ENCODE results near the gene SMYD3.

Gene SMYD3

GRCh38 chr1:246295340-246295739, 211.7 kb downstream of the SMYD3 start:
- H3K4me3 ChIP-seq: no peak overlapping the region
- no peak overlapping the region for H3K27ac ChIP-seq

- Histone ChIP-seq H3K4me3 (no peak overlapping the region), H3K27ac (no peak overlapping the region)
Observed at GRCh38 chr1:246294263-246294662, 212.8 kb downstream of the SMYD3 start.

GRCh38 chr1:246293366-246294121, 213.5 kb downstream of the SMYD3 start:
- no peak overlapping the region for H3K27ac ChIP-seq
- H3K4me3 ChIP-seq: no peak overlapping the region

GRCh38 chr1:246292571-246292970, 214.5 kb downstream of the SMYD3 start:
- H3K4me3 ChIP-seq: no peak overlapping the region
- H3K27ac ChIP-seq: no peak overlapping the region

GRCh38 chr1:246291127-246291526, 216.0 kb downstream of the SMYD3 start:
- Histone ChIP-seq H3K4me3 (no peak overlapping the region), H3K27ac (no peak overlapping the region)

- H3K4me3 ChIP-seq: no peak overlapping the region
Observed at GRCh38 chr1:246283771-246284410, 223.2 kb downstream of the SMYD3 start.

GRCh38 chr1:246281639-246282038, 225.4 kb downstream of the SMYD3 start:
- H3K27ac ChIP-seq: no peak overlapping the region
- H3K4me3 ChIP-seq: no peak overlapping the region

More at GRCh38 chr1:246283771-246284410, 223.2 kb downstream of the SMYD3 start:
- no peak overlapping the region for H3K27ac ChIP-seq

- H3K27ac ChIP-seq: no peak overlapping the region
Observed at GRCh38 chr1:246281195-246281594, 225.9 kb downstream of the SMYD3 start.

GRCh38 chr1:246280551-246280950, 226.5 kb downstream of the SMYD3 start:
- no peak overlapping the region for H3K4me3 ChIP-seq
- no peak overlapping the region for H3K27ac ChIP-seq

More at GRCh38 chr1:246281195-246281594, 225.9 kb downstream of the SMYD3 start:
- H3K4me3 ChIP-seq: no peak overlapping the region

GRCh38 chr1:246279402-246279801, 227.7 kb downstream of the SMYD3 start:
- no peak overlapping the region for H3K4me3 ChIP-seq
- H3K27ac ChIP-seq: no peak overlapping the region

GRCh38 chr1:246278371-246278770, 228.7 kb downstream of the SMYD3 start:
- Histone ChIP-seq H3K4me3 (no peak overlapping the region), H3K27ac (no peak overlapping the region)

- Histone ChIP-seq H3K27ac (peak overlapping the region in 1 of 21 experiments; percentile 27), H3K4me3 (no peak overlapping the region)
Observed at GRCh38 chr1:246275036-246275435, 232.0 kb downstream of the SMYD3 start.

GRCh38 chr1:246274186-246274585, 232.9 kb downstream of the SMYD3 start:
- Histone ChIP-seq H3K27ac (peak overlapping the region in 1 of 21 experiments; percentile 27), H3K4me3 (no peak overlapping the region)

- H3K27ac ChIP-seq: no peak overlapping the region
- H3K4me3 ChIP-seq: no peak overlapping the region
Observed at GRCh38 chr1:246271516-246271915, 235.6 kb downstream of the SMYD3 start.

- H3K4me3 ChIP-seq: no peak overlapping the region
Observed at GRCh38 chr1:246270236-246270635, 236.8 kb downstream of the SMYD3 start.

GRCh38 chr1:246269466-246269865, 237.6 kb downstream of the SMYD3 start:
- H3K4me3 ChIP-seq: no peak overlapping the region
- H3K27ac ChIP-seq: no peak overlapping the region

More at GRCh38 chr1:246270236-246270635, 236.8 kb downstream of the SMYD3 start:
- no peak overlapping the region for H3K27ac ChIP-seq

- H3K27ac ChIP-seq: no peak overlapping the region
- H3K4me3 ChIP-seq: no peak overlapping the region
Observed at GRCh38 chr1:246267896-246268295, 239.2 kb downstream of the SMYD3 start.

- Histone ChIP-seq H3K4me3 (no peak overlapping the region), H3K27ac (no peak overlapping the region)
Observed at GRCh38 chr1:246267426-246267825, 239.7 kb downstream of the SMYD3 start.

- no peak overlapping the region for H3K27ac ChIP-seq
- H3K4me3 ChIP-seq: no peak overlapping the region
Observed at GRCh38 chr1:246265481-246265880, 241.6 kb downstream of the SMYD3 start.

- Histone ChIP-seq H3K27ac (no peak overlapping the region), H3K4me3 (no peak overlapping the region)
Observed at GRCh38 chr1:246262281-246262680, 244.8 kb downstream of the SMYD3 start.

- Histone ChIP-seq H3K4me3 (no peak overlapping the region), H3K27ac (no peak overlapping the region)
Observed at GRCh38 chr1:246261639-246262038, 245.4 kb downstream of the SMYD3 start.

Measured in skin epidermis (tissue), 12 donors.